Measurements from ENCODE around the gene DPEP3.
A peak's percentile ranks its signal among the peaks of the same experiment; 100 is the strongest.

The DPEP3 gene

DNA sequence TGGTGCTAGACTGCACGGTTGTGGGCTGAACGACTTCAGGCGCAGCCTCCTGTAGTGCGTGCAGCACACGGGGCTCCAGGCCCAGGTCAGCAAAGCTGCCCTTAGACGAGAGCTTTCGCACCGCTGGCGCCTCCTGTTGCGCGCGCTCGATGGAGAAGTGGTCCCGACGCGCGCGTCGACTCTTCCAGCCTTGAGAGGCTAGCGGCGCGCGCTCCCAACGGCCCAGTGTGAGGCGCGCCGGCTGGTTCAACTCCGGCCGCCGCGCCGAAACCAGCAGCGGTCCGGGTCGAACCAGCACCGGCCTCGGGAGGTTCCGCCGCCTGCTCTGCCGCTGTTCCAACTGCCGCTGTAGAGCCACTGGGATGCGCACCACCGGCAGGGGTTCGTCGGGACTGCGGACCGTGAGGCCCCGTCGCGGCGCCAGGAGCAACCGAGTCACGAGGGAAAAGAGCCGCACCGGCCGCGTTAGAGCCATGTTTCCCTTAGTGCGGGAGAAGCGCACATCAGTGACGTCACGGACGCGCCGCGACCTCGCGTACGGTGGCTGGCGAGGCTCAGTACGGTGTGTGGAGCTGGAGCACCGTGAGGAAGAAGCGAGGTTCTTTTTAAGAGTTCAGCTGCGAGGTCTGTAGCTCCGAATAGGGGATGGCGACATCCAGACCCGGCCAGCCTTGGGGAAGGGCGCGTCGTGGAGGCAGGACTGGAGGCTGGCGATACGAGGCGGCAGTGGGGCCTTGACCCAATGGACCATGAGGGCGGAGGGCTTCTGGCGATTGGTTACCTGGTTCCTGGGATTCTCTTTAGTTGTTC is 42.6 kb upstream of the DPEP3 start, which contains the start of the genes DDX28 and DUS2:
Gene DDX28 (minus strand): TSS at position 505 of the 810 bp plus-strand sequence. CDS start 30 bp downstream, at position 475.
Gene DUS2 (plus strand): TSS at position 557 of the 810 bp plus-strand sequence. CDS start 14,740 bp downstream, outside the sequence.
- TF ChIP-seq ZFP30 (CRISPR knock-in tag; IDR thresholded peaks at IDR 0.05): no peak
- TF ChIP-seq ISL1 (CRISPR knock-in tag; IDR thresholded peaks at IDR 0.05): no peak
- TF ChIP-seq, protein P1, sequence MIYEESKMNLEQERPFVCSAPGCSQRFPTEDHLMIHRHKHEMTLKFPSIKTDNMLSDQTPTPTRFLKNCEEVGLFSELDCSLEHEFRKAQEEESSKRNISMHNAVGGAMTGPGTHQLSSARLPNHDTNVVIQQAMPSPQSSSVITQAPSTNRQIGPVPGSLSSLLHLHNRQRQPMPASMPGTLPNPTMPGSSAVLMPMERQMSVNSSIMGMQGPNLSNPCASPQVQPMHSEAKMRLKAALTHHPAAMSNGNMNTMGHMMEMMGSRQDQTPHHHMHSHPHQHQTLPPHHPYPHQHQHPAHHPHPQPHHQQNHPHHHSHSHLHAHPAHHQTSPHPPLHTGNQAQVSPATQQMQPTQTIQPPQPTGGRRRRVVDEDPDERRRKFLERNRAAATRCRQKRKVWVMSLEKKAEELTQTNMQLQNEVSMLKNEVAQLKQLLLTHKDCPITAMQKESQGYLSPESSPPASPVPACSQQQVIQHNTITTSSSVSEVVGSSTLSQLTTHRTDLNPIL (CRISPR knock-in tag; IDR thresholded peaks at IDR 0.05; ENCODE audit: low read depth): no peak
- no peak for TF ChIP-seq ZNF8 (CRISPR knock-in tag; IDR thresholded peaks at IDR 0.05)
- no peak for TF ChIP-seq BACH2 (CRISPR knock-in tag; IDR thresholded peaks at IDR 0.05; ENCODE audit: borderline replicate concordance)
- TF ChIP-seq, protein P2, sequence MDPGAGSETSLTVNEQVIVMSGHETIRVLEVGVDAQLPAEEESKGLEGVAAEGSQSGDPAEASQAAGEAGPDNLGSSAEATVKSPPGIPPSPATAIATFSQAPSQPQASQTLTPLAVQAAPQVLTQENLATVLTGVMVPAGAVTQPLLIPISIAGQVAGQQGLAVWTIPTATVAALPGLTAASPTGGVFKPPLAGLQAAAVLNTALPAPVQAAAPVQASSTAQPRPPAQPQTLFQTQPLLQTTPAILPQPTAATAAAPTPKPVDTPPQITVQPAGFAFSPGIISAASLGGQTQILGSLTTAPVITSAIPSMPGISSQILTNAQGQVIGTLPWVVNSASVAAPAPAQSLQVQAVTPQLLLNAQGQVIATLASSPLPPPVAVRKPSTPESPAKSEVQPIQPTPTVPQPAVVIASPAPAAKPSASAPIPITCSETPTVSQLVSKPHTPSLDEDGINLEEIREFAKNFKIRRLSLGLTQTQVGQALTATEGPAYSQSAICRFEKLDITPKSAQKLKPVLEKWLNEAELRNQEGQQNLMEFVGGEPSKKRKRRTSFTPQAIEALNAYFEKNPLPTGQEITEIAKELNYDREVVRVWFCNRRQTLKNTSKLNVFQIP (CRISPR knock-in tag; IDR thresholded peaks at IDR 0.05; ENCODE audit: borderline replicate concordance, low read depth): no peak
- TF ChIP-seq, protein P3, sequence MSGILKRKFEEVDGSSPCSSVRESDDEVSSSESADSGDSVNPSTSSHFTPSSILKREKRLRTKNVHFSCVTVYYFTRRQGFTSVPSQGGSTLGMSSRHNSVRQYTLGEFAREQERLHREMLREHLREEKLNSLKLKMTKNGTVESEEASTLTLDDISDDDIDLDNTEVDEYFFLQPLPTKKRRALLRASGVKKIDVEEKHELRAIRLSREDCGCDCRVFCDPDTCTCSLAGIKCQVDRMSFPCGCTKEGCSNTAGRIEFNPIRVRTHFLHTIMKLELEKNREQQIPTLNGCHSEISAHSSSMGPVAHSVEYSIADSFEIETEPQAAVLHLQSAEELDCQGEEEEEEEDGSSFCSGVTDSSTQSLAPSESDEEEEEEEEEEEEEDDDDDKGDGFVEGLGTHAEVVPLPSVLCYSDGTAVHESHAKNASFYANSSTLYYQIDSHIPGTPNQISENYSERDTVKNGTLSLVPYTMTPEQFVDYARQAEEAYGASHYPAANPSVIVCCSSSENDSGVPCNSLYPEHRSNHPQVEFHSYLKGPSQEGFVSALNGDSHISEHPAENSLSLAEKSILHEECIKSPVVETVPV (CRISPR knock-in tag; IDR thresholded peaks at IDR 0.05): no peak
- TF ChIP-seq ZC3H10 (CRISPR knock-in tag; IDR thresholded peaks at IDR 0.05): no peak
- TF ChIP-seq ARNTL (CRISPR knock-in tag; IDR thresholded peaks at IDR 0.05; ENCODE audit: borderline replicate concordance, low read depth): no peak
- peak; percentile 94 for ATAC-seq

DNA sequence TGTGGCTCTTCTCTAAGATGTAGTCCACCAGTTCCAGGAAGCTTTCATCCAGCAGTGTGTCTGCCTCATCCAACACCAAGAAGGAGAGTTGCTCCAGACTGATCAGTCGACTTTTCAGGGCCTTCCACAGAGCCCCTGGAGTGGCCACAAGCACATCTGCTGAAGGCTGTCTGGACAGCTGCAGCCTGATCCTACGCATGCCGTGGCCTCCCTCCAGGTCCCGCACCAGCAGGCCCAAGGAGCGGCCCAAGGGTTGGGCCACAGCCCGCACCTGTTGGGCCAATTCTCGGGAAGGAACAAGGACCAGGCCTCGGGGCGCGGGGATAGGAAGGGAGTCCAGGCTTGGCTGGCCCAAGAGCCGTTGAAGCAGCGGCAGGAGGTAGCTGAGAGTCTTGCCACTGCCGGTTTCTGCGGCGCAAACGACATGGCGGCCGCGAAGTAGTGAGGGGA is 42.0 kb upstream of the DPEP3 start:
- ATAC-seq: peak; percentile 19
- TF ChIP-seq TCF4 (CRISPR knock-in tag; IDR thresholded peaks at IDR 0.05; ENCODE audit: borderline replicate concordance) (no peak), ARNTL (CRISPR knock-in tag; IDR thresholded peaks at IDR 0.05; ENCODE audit: borderline replicate concordance, low read depth) (no peak), SNAI2 (CRISPR knock-in tag; IDR thresholded peaks at IDR 0.05) (no peak), ZNF8 (CRISPR knock-in tag; IDR thresholded peaks at IDR 0.05) (no peak), ZFP30 (CRISPR knock-in tag; IDR thresholded peaks at IDR 0.05) (no peak), ZC3H10 (CRISPR knock-in tag; IDR thresholded peaks at IDR 0.05) (no peak), ZFP3 (CRISPR knock-in tag; IDR thresholded peaks at IDR 0.05) (no peak), RARB (CRISPR knock-in tag; IDR thresholded peaks at IDR 0.05) (no peak), BACH2 (CRISPR knock-in tag; IDR thresholded peaks at IDR 0.05; ENCODE audit: borderline replicate concordance) (no peak), OSR1 (CRISPR knock-in tag; IDR thresholded peaks at IDR 0.05) (no peak), ZNF565 (CRISPR knock-in tag; conservative IDR thresholded peaks at IDR 0.05; ENCODE audit: low read depth) (no peak), TOX (CRISPR knock-in tag; IDR thresholded peaks at IDR 0.05; ENCODE audit: borderline replicate concordance) (no peak), PPARA (CRISPR knock-in tag; IDR thresholded peaks at IDR 0.05; ENCODE audit: borderline replicate concordance) (no peak)
- TF ChIP-seq, protein P1 (CRISPR knock-in tag; IDR thresholded peaks at IDR 0.05; ENCODE audit: low read depth): no peak
- TF ChIP-seq, protein P2 (CRISPR knock-in tag; IDR thresholded peaks at IDR 0.05; ENCODE audit: borderline replicate concordance, low read depth): no peak
- TF ChIP-seq, protein P4, sequence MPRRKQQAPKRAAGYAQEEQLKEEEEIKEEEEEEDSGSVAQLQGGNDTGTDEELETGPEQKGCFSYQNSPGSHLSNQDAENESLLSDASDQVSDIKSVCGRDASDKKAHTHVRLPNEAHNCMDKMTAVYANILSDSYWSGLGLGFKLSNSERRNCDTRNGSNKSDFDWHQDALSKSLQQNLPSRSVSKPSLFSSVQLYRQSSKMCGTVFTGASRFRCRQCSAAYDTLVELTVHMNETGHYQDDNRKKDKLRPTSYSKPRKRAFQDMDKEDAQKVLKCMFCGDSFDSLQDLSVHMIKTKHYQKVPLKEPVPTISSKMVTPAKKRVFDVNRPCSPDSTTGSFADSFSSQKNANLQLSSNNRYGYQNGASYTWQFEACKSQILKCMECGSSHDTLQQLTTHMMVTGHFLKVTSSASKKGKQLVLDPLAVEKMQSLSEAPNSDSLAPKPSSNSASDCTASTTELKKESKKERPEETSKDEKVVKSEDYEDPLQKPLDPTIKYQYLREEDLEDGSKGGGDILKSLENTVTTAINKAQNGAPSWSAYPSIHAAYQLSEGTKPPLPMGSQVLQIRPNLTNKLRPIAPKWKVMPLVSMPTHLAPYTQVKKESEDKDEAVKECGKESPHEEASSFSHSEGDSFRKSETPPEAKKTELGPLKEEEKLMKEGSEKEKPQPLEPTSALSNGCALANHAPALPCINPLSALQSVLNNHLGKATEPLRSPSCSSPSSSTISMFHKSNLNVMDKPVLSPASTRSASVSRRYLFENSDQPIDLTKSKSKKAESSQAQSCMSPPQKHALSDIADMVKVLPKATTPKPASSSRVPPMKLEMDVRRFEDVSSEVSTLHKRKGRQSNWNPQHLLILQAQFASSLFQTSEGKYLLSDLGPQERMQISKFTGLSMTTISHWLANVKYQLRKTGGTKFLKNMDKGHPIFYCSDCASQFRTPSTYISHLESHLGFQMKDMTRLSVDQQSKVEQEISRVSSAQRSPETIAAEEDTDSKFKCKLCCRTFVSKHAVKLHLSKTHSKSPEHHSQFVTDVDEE (CRISPR knock-in tag; IDR thresholded peaks at IDR 0.05): no peak
